Measurements from ENCODE around the gene INSRR.

INSRR gene

DNA sequence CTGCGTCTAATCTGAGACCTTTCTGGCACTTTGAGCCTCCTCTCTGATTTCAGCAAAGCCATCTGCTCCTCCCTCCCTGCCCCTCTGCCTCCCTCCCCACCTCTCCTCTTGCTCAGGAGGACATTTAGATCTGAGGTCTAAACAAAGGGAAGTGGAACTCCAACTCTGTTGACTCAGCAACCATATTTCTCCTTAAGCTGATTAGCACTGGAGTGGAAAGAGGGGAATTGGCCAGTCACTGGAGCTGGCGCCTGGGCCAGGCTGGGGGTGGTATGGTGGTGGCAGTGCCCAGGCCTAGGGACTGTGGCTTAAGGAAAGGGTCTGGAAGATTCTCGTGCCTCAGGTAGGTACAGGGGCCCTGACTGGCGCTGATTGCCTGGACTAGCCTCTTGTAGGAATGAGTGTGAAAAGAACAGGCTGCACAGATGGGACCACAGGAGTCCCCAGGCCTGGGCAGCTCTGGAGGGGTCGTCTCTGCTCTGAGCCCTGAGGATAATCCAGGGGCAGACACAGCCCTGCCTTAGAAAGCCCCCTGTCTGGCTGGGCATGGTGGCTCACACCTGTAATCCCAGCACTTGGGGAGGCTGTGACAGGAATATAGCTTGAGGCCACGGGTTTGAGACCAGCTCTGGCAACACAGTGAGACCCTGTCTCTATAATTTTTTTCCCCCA is 54.2 kb downstream of the INSRR start:
- peak; percentile 59 to 87 (median 79) for DNase-seq

DNA sequence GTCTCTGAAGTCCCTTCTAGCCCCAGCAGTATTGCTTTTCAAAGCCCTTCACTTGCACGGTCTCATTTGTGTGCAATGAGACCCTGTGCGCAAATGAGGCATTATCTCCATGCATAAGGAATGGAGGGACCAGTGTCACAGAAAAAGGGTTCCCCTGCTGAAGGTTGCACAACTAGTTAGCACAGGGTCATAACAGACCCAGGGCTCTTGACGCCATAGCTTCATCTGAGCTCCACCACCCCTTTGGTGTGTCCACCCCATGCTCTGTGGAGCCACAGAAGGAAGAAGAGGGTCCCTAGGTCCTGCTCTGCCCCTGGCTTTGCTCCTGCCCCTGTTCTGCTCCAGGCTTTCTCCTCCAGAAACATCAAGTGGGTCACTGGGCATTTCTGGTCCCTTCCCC is 54.9 kb downstream of the INSRR start:
- DNase-seq = no peak

DNA sequence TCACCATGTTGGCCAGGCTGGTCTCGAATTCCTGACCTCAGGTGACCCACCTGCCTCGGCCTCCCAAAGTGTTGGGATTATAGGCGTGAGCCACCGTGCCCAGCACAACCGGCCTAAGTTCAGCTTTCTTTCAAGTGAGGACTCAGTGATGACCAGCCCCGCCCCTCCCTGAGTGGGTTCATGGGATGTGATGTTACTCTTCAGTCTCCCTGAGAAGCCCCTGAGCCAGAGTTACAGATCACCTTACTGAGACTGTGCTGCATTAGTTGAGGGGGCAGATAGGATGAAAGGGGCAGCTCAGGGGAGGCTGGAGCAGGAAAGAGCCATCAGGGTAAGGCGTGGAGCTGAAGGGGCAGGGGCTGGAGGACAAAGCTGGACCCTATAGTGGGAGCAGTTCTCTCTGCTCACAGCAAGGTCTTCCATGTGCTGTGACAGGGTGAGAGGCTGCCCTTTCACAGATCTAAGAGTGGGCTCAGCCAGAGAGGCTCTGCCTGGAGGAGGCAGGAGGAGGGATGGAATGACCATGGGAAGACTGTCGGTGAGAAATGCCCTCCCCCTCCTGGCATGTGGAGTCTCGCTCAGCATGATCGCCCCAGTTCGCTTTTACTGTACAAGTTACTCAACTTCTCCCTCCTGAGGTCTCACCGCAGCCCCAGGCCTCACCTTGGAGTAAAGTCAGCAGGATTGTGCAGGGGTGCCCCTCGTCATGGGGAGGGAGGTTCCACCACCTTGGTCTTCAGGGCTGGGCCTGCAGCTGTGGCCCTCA is 55.6 kb downstream of the INSRR start:
- DNase-seq = no peak

DNA sequence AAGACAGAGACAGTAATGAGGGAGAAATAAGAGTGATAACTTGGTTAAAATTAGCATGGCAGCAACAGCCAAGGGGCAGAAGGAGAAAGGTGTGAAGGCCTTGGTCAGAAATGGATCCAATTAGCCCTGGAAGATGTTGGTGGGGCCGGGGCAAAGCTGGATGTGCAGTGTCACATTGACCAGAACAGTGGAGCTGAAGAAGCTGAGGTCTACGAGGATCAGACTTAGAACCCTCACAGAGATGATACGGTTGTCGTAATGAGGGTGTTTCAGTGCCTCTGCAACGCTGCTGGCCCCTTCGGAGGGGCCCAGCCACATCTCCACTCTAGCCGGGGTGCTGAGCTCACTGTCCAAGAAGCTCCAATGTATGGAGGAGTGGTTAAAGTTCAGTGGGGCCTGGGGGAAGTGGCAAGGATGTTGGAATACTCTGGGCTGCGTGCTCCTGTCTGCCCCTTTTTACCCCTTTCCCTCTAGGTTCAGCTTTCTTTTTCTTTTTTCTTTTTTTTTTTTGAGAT is 56.4 kb downstream of the INSRR start:
- no peak for DNase-seq

DNA sequence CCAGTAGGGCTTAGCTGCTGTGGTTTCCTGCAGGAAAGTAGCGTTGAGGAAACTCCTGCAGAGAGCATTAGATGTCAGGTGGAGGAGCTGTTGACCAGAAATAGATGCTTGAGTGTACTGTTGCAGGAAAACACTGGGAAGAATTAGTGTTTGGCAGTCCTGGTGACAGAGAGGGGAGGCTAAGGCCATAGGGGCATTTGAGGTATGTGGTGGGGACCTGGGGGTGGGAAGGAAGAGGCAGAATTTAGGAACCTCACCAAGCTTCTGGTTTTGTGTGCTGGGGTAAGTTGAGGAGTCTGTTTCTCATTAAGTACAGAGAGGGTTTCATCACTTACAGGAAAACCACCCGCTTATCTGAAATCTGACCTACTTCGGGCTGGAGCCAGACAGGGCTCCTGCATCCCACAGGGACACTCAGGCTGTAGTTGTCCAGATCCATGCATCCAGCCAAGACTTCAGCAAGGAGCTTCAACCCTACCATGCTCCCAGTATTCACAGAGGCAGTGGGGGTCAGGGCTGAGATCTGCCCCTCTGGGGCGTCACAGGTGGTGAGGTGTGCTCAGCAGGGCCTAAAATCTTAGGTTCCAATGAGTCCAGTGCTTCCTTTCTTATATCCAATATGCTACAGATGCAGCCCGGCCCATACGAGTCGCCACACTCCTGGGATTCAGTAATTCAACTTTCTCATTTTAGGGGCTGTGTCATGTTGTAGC is 57.4 kb downstream of the INSRR start:
- DNase-seq = no peak

DNA sequence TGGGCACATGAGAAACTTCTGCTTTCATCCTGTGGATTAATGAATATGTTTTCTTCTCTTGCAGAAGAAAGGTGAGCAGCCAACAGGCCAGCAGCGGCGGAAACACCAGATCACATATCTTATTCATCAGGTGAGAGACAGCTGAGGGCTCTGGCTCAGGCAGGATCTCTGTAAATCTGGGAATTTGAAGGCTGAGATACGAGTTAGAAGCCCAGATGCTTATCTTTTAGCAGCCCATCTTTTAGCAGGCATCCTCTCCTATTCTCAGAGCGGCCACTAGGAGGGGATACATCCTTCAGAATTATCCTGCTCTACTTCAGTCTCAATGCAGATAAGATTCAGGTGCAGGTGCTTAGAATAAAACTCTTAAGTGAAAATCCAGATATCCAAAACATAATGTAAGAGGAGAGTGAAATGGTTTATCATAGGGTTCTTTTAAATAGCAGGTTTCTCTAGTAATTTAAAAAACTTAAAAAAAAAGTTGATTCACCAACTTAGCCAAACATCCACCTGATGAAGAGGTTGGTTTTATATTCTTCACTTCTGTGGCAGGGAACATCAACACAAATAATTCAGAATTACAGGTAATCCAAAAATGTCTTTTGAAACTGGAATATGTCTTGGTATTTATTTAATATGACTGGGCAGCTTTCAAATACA is 61.6 kb downstream of the INSRR start:
- DNase-seq = peak; percentile 65 to 70 (median 68)

DNA sequence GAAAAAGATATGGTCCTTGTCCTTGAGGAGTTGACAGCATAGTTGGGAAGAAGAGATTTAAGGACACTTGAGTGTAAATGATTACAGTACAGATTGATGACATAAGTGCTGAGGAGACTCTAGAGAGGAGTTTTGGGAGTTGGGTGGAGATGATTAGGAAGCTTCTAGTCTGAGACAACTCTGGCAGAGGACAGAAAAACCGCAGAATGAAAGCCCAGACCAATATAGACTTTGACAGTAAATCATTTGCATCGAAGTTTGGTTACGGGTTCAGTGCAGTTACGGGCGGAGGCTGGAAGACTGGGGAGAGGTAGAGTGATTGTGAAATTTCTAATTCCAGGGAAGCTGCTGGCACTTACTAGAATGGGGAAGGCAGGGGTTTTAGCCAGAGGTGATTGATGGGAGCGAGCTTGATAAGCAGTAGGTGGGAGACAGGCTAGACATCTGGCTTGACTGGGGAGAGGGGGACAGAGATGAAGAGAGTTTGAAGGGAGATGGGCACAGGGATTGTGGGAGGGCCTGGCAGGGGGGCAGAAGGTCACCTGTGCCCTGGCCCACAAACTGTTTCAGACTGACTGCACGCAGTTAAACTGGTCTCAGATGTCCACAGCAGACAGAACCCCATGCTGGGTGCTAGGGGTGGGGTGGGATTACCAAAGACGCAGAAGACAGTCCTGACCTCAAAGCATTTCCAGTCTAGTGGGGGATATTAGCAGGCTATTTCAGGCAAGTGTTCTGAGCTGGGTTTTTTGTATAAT is 62.4 kb downstream of the INSRR start:
- DNase-seq = no peak

DNA sequence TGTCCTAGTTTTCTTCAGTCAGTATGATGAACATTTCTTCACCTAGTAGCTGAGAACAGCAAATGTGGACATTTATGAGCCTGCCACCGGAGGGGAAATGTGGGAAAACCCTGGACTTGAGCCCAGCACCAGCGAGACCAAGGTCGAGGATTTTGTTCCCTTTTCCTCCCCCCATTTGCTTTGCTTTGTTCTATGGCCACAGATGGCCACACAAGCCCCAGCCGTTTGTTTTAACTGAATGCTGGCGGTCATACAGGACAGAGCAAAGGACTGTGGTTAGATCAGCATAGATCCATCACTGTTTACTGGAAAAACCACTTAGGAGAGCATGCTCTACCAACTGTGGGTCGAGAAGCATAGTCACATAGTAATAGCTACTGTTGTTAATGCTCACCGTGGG is 63.1 kb downstream of the INSRR start:
- no peak for DNase-seq

DNA sequence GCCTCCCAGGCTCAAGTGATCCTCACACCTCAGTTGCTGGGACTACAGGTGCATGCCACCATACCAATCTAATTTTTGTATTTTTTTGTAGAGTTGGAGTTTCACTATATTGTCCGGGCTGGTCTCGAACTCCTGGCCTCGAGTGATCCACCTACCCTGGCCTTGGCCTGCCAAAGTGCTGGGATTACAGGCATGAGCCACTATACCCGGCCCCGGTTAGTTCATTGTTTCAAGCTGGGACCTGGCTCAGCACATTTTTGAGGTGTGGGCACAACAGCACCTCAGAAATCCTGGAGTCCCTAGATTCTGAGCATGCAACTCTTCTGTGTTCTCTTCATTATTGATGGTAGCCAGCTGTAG is 63.6 kb downstream of the INSRR start:
- no peak for DNase-seq

DNA sequence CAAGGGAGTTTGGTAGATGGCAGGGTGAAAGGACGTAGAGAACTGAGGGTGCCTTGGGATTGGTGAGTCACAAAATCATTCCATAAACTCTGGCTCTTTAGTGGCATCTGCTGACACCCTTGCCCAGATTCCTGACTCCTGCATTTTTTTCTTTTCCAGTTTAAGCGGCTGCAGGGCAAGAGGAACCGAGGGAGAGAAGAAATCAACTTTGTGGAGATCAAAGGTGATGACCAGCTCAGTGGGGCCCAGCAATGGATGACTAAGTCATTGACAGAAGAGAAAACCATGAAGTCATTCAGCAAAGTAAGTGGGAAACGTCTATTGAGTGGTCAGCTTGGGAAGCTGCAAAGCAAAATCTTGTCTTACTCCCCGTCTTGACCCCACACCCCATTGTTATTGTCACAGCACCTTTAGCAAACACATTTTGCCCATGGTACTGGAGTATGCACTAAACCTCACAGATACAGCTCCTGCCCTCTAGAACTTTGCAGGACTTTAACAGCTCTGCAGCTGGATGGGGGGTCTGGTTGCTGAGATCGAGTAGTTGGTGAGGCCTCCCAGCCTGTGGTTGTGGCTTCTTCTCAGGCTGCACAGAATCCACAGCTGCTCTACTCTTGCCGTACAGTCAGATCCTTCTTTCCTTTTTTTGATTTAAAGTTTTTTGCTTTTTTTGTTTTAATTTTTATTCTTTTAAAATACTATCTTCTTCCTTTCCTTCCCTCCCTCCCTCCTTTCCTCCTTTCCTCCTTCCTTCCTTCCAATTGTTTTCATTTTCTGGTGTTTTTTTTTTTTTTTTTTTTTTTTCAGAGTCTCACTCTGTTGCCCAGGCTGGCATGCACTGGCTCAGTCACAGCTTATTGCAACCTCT is 64.2 kb downstream of the INSRR start:
- DNase-seq = no peak
